NCI-H2171 (cell line): ENCODE data around the gene PGAM5.
A peak's percentile ranks its signal among the peaks of the same experiment; 100 is the strongest.

Experiments
- DNase-seq: peaks from one replicate; lab custom pipeline; 2025; lab: John Stamatoyannopoulos, UW

Gene PGAM5

GRCh38 chr12:132720606-132721345, 10.1 kb downstream of the PGAM5 start:
- DNase-seq = no peak

DNA sequence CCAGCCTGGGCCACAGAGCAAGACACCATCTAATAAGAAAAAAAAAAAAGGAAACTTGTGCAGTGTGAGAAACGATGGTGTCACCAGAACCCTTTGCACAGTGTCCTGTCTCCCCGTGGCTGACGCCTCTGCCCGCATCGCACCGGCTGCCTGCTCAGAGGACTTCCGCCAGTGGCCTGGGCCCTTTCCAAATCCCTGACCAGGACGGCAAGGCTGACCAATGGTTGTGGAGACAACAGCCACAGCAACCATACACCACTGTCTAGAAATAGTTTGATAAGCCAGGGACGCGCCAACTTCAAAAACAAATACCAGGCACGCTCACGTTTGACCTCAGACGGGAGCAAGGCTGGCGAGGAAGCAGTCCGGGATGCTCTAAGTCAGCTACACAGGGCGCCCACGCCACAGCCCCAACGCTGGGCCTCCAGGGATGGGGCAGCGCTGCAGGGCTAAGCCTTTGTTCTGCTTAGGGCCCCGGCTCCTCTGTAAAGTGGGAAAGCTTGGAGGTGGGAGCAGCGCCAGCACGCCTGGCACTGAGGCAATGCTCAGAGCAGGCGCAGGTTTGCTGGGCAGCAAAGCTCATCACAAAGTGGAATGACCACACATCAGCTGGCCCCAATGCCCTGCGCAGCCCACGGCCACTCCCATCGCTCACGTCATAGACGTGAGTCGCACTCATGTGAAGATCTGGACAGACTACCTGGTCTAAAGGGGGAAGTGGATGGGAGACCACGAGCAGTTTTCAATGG, 12.5 kb downstream of the PGAM5 start:
- DNase-seq = no peak

- no peak for DNase-seq
Measured at GRCh38 chr12:132723764-132724140, 13.1 kb downstream of the PGAM5 start.

- DNase-seq = no peak
Measured at GRCh38 chr12:132724506-132725241, 14.0 kb downstream of the PGAM5 start.

DNA sequence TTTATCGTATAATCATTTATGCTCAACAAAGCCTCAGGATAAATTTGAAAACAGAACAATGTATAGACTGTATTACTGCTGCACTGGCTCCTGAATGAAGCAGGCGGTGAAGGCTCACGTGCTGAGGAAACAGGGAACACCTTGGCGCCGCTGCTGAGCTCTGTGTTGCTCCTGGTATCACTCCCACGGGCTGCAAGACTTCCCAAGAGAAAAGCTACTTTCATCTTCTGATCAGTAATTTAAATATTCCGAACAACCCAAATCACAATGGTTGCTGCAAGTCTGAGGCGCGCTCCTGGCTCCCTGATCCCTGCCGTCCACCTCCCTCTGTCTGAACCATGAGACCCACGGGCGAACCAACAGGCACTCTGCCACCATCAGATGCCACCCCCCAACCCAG, 15.7 kb downstream of the PGAM5 start:
- no peak for DNase-seq

DNA sequence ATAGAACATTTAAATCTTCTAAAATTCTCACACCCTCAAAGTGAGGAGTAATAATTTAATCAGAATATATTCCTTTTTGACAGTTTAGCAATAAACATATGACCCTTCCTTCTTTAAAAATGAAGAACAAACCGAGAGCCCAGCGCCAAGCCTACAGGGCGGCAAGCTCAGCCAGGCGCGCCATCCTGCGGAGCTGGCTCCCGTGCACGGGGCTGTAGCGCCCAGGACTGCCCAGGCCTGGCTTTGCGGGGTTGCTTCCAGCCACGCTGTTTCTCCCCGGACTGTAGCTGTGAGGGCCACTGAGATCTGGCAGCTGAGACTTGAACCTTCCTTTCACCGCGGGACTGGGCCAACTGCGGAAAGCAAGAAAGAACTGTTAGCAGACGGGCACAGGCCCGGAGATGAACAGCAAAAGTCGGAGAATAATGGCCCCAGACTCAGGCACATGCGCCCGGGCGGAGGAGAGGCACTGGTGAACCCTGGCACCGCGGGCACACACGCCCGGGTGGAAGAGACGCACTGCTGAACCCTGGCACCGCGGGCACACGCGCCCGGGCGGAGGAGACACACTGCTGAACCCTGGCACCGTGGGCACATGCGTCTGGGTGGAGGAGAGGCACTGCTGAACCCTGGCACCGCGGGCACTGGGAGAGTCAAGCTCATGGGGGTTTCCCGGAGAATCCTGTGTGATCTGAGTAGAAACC, 16.6 kb downstream of the PGAM5 start:
- no peak for DNase-seq

- DNase-seq = no peak
Measured at GRCh38 chr12:132728502-132728901, 17.9 kb downstream of the PGAM5 start.

- DNase-seq = peak; percentile 31
Measured at GRCh38 chr12:132729541-132730320, 19.1 kb downstream of the PGAM5 start.

DNA sequence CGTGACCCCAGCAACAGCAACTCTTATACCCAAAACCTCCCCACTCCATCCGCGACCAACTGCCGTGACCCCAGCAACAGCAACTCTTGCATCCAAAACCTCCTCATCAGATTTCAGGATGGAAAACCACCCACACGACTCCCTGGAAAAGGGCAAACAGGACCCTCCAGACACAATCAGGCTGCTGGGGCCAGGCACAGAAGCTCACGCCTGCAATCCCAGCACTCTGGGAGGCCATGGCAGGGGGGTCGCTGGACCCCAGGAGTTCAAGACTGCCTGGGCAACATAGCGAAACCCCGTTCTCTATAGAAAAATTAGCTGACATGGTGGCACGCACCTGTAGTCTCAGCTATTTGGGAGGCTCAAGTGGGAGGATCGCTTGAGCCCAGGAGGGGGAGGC, 19.7 kb downstream of the PGAM5 start:
- DNase-seq = no peak

- DNase-seq = no peak
Measured at GRCh38 chr12:132731574-132731973, 20.9 kb downstream of the PGAM5 start.

DNA sequence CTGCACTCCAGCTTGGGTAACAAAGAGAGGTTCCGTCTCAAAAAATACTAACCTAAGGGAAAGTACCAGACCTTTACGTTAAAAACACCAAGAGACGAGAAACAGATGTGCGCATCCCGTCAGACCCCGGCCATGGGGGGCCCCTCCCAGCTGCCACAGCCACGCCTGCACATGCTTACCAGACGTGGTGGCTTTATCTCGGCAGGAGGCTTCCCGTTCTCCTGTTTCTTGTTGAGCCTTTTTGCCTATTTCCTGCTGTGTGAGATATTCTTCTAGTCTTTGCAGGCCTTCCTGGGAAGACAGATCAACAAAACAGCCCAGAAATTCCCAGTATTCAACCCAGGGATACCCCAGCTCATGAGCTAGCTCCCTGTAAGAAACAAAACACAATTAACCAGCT, 23.6 kb downstream of the PGAM5 start:
- DNase-seq = no peak

DNA sequence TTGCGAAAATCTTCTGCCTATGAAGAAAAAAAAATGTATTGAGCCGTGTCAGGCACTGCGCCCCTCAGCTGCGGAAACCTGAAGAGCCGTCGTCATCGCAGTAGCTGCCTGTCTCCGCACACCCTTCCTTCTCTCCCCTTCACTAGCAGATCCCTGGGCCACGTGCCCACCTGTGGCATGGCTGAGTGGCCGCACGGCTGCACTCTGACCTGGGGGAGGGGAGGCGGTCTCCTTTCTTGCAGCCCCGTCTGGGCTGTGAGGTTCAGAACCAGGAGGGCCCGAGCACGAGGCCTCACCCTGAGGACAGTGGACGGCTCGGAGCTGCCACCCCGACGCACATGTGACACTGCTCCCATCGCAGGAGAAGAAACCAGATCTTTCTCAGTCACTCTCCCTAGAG, 24.9 kb downstream of the PGAM5 start:
- DNase-seq = no peak

DNA sequence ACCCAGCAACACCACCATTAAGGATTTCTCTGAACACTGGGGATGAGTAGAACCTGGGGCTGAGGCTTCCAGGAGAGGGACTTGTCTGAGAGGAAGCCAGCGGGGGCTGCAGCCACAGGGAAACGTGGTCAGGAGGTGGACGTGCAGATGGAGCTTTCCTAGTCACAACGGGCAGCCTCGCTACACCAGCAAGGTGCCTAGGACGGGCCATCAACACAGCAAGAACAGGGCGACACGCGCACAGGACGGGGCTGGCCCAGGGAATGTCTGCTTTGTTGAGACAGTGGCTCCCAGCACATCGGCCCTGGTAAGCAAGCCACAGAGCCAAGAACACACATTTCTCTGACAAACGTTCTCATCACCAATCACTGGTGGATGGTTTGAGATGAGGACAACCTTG, 25.7 kb downstream of the PGAM5 start:
- no peak for DNase-seq

GRCh38 chr12:132736913-132737312, 26.3 kb downstream of the PGAM5 start:
- no peak for DNase-seq

- DNase-seq = no peak
Measured at GRCh38 chr12:132739600-132740312, 29.1 kb downstream of the PGAM5 start.

GRCh38 chr12:132740313-132740646, 29.6 kb downstream of the PGAM5 start:
- no peak for DNase-seq

GRCh38 chr12:132740652-132741051, 30.0 kb downstream of the PGAM5 start:
- DNase-seq = no peak

GRCh38 chr12:132741620-132742019, 31.0 kb downstream of the PGAM5 start:
- DNase-seq = no peak

- no peak for DNase-seq
Measured at GRCh38 chr12:132743831-132744230, 33.2 kb downstream of the PGAM5 start.

- DNase-seq = no peak
Measured at GRCh38 chr12:132746613-132747012, 36.0 kb downstream of the PGAM5 start.

GRCh38 chr12:132747395-132747794, 36.8 kb downstream of the PGAM5 start:
- no peak for DNase-seq
